ENCODE data around the gene SOX12.
A peak's percentile ranks its signal among the peaks of the same experiment; 100 is the strongest.

Gene SOX12

GRCh38 chr20:324177-325044, 941 bp upstream of the SOX12 start:
- TF ChIP-seq CTCF (IDR thresholded peaks at IDR 0.05; ENCODE audit: low read length, missing control alignments), result peak; percentile 46
- DNase-seq (ENCODE audit: low read depth), result peak; percentile 84
- H3K4me3 ChIP-seq (replicated peaks; ENCODE audit: low read depth, low read length), result peak overlapping the region; percentile 83

- peak; percentile 65 for DNase-seq (ENCODE audit: low read depth)
- peak overlapping the region; percentile 71 for H3K4me3 ChIP-seq (replicated peaks; ENCODE audit: low read depth, low read length)
- TF ChIP-seq CTCF (IDR thresholded peaks at IDR 0.05; ENCODE audit: low read length, missing control alignments), result no peak
These were observed 715 bp downstream of the SOX12 start for GRCh38 chr20:325889-326644.

- no peak for TF ChIP-seq CTCF (IDR thresholded peaks at IDR 0.05; ENCODE audit: low read length, missing control alignments)
- DNase-seq (ENCODE audit: low read depth), result no peak
- peak overlapping the region; percentile 71 for H3K4me3 ChIP-seq (replicated peaks; ENCODE audit: low read depth, low read length)
These were observed 1.4 kb downstream of the SOX12 start for GRCh38 chr20:326645-327185.

- peak overlapping the region; percentile 71 for H3K4me3 ChIP-seq (replicated peaks; ENCODE audit: low read depth, low read length)
- peak; percentile 92 for DNase-seq (ENCODE audit: low read depth)
- no peak for TF ChIP-seq CTCF (IDR thresholded peaks at IDR 0.05; ENCODE audit: low read length, missing control alignments)
These were observed 2.1 kb downstream of the SOX12 start for GRCh38 chr20:327186-328026.

- DNase-seq (ENCODE audit: low read depth), result no peak
- H3K4me3 ChIP-seq (replicated peaks; ENCODE audit: low read depth, low read length), result peak overlapping the region; percentile 71
- TF ChIP-seq CTCF (IDR thresholded peaks at IDR 0.05; ENCODE audit: low read length, missing control alignments), result no peak
These were observed 2.9 kb downstream of the SOX12 start for GRCh38 chr20:328027-328974.

Data from fibroblast of pulmonary artery (primary cell).